Measurements from ENCODE around the gene DES.

The DES gene

DNA sequence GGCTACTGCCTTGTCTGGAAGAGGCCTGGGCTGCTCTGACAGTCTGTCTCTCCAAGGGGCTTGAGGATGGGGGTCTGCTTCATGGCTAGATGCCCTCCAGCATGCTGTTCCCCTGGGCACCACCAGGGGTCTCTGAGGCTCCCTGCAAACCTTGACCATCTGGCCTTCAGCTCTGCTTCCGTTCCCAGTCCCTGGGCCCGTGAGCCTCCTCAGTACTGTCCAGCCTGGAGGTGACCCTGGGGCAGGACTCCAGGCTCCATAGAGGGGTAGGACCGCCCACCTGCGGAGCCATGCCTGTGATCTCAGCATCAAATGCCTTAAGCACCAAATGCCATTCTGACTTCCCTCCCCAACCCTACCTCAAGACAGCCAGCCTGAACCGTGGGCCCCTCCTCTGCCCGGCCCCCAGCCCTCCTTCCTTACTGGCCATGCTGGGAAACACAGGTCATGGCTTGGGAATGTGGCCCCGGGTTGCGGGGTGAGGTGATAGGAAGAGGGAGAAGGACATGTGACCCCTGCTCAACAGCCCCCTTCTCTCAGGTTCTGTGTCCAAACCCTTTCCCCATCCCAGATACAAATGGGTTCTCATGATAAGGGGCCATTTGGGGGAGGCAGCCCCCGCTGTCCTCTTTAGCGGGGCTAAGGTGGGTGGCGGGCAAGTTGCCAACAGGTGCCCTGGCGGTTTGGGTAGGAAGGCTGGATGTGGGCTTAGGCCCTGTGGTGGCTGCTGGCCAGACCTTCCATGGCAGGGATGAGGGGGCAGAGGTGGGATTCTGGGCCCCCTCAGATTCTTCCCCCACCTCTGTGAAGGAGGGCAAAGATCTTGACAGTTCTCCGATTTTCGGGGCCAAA lies 41.5 kb downstream of the DES start:
- DNase-seq: no peak

DNA sequence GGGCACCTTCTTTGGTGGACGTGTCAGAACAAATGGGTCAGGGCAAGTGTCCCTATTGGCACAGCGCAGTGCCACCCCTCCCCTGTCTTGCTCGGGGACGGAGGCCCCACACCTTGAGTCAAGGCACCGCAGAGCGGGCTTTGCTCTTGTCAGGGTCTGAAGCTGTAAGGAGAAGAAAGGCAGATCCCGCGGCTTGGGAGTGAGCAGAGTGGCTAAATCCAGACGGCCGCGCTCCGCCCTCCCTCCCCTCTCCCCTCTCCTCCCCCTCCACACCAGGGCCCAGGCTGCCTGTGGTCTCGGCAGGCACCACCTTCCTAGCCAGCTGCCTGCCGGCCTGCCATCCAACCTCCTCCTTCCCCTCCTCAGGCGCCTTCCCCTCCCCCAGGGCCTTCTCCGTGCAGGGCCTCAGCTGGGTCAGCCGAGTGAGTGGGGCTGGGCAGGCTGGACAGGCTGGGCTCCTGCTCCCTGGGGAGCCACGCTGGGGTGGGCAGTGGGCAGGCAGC lies 42.3 kb downstream of the DES start:
- no peak for DNase-seq

DNA sequence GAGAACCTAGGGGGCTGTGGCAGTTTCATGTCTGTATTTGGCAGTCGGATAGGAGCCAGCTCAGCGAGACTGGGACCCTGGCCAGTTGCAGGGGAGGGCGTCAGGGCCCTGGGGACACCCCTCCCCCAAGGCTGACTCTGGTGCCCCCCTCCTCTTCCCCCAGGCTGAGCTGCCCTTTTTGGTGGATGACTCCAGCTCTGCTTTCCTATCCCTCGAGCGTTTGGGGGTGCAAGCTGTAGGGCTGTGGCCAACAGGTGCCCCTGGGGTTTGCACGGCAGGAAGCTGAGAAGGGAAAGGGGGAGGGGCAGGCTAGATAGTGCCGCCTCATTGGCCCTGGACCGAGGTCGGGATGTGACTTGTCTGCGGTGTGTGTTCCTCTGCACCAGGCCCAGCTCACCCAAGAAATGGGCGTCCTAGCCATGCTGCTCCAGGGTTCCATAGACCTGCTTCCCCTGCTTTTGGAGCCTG lies 42.9 kb downstream of the DES start:
- no peak for DNase-seq

DNA sequence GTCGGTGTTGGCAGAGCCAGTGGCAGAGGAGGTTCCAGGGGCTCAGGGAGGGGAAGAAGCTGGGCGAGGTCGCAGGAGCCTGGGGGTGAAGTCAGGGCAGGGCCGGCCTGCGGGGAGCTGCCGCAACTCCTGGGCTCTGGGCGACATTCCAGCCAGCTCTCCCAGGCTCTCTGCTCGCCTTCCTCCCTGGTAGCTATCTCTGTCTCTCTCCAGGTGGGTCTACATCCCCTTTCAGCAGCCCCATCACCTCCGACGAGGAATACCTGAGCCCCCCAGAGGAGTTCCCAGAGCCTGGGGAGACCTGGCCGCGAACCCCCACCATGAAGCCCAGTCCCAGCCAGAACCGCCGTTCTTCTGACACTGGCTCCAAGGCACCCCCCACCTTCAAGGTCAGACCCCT lies 43.5 kb downstream of the DES start:
- no peak for DNase-seq

DNA sequence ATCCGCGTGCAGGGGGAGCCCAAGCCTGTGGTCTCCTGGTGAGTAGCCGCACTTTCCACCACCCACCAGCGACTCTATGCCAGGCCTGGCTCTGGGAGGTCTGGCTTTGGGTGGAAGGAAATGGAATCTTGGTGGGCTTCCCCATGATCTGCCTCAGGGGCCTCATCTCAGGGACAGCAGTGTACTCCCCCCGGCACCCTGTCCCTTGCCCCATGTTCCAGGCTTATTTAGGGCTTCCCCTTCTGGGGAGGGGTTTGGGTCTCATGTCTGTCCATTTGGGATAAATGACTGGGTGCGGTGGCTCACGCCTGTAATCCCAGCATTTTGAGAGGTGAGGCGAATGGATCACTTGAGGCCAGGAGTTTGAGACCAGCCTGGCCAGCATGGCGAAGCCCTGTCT lies 44.2 kb downstream of the DES start:
- no peak for DNase-seq

DNA sequence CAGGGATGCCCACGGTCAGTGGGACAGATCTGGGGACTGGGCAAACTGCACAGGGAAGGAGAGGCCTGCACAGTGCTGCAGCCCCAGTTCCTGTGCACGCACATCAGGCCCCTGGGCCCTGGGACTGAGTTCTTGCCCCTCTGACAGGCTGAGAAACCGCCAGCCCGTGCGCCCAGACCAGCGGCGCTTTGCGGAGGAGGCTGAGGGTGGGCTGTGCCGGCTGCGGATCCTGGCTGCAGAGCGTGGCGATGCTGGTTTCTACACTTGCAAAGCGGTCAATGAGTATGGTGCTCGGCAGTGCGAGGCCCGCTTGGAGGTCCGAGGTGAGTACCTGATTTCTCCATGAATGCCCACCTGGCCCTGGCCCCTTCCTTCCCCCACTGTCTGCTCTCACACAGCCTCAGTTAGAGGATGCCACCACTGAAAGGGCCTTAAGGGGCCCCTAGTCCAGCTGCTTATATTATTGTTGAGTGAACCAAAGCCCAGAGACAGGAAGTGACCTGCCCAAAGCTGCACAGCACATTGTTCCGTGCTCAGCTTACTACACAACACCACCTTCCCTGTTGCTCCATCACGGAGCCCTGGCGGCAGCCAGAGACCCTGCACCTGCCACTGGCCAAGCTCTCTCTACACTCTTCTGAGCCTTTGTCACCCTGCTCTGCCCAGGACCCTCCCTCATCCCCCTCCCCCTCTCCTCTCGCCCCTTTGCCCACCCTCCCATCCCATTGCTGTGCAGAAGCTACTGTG lies 46.3 kb downstream of the DES start:
- no peak for DNase-seq

DNA sequence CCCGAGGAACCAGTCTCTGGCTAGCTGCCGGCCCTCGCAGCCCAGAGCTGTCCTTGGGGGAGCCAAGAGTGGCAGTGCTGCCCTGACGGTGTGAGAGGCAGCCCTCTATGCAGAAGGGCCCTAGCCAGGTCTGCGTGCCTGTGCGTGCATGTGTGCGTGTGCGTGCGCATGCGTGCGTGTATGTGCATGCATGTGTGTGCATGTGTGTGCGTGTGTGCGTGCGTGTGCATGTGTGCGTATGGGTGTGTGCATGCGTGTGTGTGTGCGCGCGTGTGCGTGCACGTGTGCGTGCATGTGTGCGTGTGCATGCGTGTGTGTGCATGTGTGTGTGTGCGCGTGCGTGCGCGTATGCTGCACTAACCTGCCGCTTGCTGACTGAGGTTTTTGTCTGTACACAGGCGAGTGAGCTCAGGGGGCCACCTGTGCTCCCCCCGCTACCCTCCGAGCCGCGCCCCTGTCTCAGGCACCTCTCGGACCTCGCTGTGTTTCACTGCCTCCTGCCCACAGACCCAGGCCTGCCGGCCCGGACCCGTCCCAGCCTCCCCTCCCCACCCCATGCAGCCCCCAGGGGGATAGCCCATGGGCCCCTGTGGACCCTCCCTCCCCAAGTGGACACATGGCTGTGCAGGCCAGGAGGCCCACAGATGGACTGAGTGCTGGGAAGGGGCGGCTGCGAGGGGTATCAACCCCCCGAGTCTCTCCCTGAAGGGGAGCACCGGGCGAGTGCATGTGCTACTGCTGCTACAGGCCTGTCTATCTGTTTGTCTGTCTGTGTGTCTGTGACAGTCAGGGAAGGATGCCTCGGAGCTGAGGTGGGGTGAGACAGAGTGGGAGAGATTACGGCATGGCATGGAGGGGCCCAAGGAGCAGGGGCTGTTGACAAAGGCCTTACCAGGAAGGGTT lies 47.7 kb downstream of the DES start:
- no peak for DNase-seq

DNA sequence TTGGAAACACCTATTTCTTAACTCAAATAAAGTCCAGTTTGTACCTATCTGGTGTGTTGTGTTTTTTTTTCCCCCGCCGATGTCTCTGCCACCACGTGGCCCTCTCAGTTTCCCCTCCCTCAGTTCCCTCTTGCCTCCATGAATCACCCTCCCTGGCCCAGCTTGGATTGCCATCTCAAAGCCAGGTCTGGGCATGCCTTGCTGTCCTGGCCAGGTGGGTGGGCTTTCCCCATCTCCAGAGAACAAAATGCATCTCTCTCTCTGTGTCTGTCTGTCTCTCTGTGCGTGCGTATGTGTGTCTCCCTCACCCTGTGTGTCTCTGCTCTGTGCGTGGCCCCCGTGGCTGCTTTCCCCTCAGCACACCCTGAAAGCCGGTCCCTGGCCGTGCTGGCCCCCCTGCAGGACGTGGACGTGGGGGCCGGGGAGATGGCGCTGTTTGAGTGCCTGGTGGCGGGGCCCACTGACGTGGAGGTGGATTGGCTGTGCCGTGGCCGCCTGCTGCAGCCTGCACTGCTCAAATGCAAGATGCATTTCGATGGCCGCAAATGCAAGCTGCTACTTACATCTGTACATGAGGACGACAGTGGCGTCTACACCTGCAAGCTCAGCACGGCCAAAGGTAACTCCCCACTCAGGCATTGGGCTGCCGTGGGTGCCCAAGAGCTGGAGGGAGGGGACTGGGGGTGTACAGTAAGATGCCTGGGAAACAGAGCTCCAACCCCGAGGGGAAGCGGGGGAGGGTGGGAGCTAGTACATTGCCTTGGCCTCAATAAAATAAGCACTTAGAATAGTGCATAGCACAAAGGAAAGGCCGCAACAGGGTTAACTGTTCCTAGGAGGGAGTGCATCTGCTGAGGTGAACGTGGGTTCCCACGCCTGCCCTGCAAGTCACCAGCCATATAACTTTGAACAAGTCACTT lies 48.9 kb downstream of the DES start:
- no peak for DNase-seq

DNA sequence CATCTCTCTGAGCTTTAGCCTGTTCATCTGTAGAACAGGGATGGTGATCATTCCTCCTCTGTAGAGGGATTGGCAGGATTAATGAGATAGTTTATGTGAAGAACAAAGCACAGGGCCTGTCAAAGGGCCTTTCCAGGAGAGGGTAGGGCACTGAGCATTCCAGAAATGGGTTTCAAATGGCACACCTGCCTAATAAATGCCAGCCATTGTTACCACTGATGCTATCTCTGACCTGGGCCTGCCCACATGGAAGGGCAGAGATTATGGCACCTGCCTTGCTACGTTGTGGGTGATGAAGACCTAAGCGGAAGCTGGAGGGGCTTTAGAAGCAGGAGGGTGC lies 49.5 kb downstream of the DES start:
- DNase-seq: no peak

DNA sequence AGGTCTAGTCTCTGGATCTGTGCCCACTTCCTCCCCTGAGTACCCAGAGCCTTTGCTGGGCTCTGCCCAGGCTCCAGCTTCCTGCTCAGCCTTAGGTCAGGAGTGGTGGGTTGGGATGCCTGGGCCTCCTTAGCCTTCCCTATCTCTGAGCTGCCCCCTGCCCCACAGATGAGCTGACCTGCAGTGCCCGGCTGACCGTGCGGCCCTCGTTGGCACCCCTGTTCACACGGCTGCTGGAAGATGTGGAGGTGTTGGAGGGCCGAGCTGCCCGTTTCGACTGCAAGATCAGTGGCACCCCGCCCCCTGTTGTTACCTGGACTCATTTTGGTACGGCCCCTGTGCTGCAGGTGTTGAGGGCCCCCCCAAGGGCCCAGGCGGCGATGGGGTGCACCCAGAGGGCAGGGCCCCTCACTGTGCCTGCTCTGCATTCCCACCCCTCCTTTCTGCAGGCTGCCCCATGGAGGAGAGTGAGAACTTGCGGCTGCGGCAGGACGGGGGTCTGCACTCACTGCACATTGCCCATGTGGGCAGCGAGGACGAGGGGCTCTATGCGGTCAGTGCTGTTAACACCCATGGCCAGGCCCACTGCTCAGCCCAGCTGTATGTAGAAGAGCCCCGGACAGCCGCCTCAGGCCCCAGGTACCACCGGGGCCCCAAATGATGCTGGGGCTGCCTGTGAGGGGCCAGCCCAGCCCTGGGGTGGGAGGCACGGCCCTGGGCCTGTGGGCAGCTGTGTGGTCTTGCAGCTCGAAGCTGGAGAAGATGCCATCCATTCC lies 50.4 kb downstream of the DES start:
- DNase-seq: no peak

DNA sequence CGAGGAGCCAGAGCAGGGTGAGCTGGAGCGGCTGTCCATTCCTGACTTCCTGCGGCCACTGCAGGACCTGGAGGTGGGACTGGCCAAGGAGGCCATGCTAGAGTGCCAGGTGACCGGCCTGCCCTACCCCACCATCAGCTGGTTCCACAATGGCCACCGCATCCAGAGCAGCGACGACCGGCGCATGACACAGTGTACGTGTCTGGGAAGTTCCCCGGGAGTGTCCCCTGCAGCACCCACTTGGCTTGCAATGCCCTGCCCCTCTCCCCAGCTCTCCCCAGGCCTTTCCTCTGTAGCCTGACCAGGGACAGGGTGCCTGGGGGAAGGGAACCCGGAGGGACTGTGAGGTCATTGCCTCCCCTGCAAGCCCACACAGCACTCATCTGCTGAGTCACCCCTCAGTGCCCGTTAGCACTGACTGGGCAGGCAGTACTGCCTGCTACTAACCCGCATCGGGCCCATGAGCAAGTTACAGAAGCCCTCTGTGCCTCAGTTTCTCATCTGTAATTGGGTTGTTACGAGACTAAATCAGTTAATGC lies 51.1 kb downstream of the DES start:
- no peak for DNase-seq

DNA sequence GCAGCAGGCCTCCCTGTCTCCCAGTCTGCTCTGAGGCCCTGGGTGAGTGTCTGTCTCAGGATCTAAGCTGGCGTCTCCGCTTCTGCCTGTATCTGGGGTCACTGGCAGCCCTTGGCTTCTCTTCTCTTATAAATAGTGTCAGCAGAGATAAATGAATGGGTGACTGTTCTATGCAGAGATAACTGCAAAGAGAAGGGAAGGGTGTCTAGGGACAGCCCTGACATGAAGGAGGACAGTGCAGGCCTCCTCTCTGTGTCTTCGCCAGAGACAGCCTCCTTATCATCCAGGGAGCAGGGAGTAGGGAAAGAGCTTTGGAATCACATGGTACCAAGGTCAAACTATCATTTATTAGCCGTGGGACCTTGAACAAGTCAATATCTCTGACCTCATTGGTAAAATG lies 52.3 kb downstream of the DES start:
- no peak for DNase-seq

DNA sequence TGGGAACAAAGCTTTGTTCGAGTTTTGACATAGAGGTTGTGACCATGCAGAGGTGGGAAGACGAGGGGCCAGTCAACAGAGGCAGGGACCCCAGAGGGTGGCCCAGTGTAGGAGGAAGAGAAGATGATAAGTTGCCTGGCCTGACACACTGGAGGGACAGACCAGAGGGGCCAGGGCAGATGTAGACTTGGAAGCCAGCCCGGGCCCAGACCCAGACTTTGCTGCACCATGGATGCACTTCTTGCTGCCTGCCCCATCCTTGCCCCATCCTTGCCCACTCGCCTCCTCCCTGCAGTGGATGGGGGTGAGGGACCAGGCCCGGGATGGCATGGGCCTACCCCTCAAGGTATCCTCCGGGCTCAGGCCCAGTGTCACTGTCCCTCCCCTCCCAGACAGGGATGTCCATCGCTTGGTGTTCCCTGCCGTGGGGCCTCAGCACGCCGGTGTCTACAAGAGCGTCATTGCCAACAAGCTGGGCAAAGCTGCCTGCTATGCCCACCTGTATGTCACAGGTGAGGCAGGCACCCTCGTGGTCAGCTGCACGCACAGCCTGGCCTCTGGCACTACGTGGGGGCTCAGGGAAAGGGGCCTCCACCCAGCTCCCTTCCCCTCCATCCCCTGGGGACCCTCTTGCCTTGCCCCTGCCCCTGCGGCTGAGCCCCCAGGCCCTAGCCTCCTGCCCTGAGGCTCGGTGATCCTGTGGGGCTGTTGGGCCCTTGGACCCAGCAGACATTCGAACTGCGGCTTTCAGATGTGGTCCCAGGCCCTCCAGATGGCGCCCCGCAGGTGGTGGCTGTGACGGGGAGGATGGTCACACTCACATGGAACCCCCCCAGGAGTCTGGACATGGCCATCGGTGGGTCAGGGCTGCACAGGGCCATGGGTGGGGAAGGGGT lies 53.5 kb downstream of the DES start:
- DNase-seq: no peak

DNA sequence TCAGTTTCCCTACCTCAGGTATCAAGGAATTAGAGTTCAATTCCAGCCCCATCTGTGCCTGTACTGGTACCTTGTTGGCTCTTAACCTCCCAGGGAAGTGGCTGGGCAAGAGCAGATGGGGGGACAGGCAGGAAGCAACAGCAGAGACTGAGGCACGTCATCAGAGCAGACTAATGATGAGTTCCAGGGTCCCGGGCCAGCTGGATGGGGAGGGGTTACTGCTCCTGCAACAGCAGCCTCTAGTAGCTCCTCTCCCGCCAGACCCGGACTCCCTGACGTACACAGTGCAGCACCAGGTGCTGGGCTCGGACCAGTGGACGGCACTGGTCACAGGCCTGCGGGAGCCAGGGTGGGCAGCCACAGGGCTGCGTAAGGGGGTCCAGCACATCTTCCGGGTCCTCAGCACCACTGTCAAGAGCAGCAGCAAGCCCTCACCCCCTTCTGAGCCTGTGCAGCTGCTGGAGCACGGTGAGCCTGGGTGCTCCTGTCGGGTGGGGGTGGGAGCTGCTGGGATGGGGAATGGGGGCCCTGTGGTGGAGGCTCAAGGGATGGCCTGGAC lies 54.5 kb downstream of the DES start:
- DNase-seq: no peak

DNA sequence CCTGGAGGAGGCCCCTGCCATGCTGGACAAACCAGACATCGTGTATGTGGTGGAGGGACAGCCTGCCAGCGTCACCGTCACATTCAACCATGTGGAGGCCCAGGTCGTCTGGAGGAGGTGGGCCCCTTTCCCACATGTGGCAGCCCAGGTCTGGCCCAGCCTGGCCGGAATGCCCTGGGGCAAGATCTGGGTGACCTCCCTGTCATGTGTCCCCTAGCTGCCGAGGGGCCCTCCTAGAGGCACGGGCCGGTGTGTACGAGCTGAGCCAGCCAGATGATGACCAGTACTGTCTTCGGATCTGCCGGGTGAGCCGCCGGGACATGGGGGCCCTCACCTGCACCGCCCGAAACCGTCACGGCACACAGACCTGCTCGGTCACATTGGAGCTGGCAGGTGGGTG lies 55.3 kb downstream of the DES start:
- DNase-seq: no peak

DNA sequence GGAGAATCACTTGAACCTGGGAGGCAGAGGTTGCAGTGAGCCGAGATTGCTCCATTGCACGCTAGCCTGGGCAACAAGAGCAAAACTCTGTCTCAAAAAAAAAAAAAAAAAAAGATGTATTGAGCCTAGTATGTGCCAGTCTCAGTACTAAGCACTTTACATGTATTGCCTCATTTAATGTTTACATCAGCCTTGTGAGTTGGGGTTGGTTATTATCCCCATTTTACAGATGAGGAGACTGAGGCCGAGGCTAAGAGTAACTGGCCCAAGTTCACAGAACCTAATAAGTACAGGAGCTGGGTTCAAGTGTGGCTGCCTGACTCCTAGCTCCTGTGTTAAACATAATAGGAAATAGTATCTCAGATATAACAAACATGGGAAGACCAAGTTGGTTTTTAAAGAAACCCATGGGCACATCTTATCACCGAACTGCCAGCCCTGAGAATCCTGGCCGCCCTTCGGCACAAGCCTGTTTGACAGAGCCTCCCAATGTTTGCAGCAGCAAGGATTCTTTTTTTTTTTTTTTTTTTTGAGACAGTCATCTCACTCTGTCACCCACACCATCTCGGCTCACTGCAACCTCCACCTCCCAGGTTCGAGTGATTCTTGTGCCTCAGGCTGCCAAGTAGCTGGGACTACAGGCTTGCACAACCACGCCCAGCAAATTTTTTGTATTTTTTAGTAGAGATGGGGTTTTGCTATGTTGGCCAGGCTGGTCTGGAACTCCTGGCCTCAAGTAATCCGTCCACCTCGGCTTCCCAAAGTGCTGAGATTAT lies 56.3 kb downstream of the DES start:
- no peak for DNase-seq

DNA sequence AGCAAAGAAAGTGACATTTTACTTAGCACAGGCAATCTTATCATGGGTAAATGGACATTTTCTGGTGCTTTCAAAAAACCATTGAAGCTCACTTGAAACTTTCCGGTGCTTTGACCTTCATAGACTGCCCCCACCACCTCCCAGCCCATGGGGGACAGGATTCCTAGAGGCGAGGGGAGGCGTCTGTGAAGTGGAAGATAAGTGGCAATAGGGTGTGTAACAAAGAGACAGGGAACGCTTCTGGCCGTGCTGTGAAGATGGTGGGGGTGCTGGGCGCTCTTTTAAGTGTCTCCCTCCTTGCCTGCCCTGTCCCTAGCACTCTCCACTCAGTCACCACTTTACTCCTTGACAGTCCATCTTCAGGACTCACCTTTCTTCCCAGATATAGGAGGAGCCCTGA lies 57.1 kb downstream of the DES start:
- no peak for DNase-seq

Measured in NCI-H526 treated with DMSO at 0.1 percent for 48 hours (cell line).